Left renal pelvis (tissue), 4 donors: Measurements from ENCODE around the gene SPG7. TPM values are rescaled to one million over a fixed set of nuclear protein-coding genes. Genes with fewer than 3 reads are reported as not detected.
"Not testable (repeated sequence)": the region's sequence is repeated elsewhere in the genome, so short reads cannot be mapped to it uniquely, and the experiment has no call there.

Experiments used
- DNase-seq, 4 donors: peaks; one replicate each; pipeline ENCODE4 v3.0.0-alpha.2; 2013; ENCODE audit warnings: low read depth in 4 of 4, low spot score in 3 of 4
- polyA plus RNA-seq, 4 donors: library from polyadenylated mRNA; unstranded; fragments of 120-200 nt; gene quantifications; one replicate each; pipeline ENCODE4 v1.2.1, GENCODE V29; 2013; ENCODE audit not compliant: insufficient read length in 4 of 4

Gene SPG7
- polyA plus RNA-seq, 4 donors = 77.2 to 134 (median 90.2) TPM

DNA sequence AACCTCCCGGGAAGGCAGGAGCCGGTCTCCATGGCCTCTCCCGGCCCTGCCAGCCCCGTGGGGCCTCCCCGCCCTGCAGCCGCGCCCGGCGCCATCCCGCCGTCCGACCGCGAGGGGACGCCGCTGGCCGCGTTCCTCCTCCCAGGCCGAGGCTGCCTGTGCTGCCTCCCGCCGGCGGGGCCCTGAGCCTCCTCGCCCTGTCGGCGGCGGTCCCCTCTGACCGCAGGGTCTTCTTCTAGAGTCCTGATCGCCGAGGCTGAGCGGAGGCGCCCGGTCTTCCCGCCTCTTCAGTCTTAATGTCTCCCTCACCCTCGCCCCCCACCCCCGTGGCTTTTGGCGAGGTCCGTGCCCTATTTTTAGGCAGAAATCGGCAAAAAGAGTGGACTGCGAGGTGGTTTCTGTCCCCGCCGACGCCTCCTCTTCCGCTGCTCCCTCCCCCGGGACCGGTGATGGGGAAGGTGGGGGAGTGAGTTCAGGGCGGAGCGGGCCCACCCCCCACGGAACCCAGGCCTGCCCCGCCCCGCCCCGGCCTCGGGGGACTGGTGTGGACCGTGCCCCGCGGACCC is 66.6 kb downstream of the SPG7 start:
- DNase-seq = no peak

DNA sequence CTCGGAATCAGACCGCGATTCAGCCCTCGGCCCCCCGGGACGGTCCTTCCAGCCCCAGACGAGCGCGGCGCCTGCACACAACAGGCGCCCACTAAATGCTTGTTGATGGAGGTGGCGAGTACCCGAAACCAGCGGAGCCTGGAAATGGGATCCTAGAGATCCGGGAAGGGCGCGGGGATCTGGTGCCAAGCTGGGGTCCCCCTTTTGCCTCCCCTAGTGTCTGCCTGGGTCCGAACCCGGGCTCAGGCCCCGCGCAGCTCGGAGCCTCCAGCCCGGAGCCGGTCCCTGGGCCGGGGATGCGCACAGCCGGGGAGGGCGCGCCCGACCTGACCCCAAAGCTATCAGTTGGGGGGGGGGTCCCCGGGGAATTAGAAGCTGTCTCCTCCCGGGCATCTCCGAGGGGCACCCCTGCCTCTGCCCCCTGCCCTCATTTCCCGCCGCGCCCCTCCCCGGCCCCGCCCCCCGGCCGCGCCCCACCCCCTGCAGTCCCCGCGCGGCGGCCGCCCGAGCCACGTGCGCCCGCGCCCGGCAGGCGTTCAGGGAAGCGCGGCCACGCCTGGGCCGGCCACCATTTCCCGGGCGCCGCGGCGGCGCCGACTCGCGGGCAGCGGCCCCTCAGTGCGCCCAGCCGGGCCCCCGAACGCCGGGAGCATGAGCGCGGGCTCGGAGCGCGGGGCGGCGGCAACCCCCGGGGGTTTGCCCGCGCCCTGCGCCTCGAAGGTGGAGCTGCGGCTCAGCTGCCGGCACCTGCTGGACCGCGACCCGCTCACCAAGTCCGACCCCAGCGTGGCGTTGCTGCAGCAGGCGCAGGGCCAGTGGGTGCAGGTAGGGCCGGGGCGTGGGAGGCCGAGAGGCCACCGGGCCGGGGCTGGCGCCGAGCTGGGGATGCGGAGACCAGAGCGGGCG is 67.3 kb downstream of the SPG7 start, which contains the start of gene CPNE7:
CPNE7 (plus strand) TSS at position 512 of the 906 bp plus-strand sequence; CDS start at position 652, 140 bp downstream.
- DNase-seq = no peak

DNA sequence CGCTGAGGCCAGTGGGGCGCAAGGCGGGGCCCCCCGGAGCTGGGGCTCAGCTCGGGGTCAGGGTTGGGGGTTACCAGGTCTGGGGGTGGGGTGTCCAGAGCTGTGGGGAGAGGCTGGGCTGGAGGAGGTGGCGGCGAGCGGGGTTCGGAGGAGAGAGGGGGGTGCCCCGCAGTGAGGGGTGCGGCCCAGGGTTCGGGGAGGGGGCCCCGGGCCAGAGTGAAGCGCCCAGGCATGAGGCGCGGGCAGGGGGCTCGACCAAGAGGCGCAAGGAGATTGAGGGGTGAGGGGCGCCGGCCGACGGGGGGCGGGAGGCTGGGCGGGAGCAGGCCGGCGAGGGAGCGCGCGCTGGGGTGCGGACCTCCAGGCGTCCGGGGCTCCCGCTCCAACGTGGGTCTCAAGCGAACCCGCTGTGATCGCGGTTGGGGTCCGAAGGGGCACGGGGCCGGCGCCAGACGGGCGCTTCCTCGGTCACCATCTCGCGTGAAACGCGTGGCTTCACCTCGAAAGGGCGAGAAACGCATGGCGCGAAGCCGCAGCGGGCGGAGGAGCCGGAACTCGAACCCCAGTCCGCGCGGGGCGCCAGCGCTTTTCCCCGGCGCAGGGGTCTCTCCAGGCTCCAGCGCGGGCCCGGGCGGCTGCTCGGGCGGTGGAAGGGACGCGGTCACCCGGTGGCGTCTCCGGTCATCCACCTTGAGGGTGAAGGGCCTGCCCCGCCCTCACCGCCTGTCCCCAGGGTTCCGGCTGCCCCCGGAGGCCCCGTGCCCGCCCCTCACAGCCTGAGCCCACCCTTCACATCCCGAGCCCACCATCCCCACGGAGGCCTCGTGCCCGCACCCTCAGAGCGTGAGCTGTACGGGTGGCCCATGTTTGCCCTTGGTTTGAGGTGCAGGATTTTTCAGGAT is 68.2 kb downstream of the SPG7 start:
- DNase-seq = no peak

DNA sequence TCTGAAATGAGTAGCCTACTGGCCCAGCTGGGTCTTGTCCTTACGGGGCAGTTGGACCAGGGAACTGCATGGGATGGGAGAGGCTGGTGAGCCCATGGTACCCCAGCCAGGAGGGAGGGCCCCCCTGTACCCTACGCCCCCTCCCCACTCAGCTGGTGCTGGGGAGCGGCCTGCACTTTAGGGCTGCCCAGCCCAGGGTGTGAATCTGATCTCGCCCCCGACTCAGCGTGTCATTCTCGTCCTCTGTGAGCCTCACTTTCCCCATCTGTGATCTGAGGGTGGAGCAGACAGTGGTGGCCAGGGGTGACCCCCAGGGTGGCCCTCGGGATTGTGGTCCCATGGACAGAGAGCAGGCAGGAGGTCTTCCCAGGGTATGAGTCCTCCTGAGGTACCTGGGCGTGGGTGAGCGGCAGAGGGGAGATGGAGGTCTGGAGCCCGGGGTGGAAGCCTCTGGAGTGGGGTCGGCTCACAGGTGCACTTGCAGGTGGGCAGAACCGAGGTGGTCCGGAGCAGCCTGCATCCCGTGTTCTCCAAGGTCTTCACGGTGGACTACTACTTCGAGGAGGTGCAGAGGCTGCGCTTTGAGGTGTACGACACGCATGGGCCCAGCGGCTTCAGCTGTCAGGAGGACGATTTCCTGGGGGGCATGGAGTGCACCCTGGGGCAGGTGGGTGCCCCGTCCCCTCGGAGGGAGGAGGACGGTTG is 69.0 kb downstream of the SPG7 start:
- no peak for DNase-seq

DNA sequence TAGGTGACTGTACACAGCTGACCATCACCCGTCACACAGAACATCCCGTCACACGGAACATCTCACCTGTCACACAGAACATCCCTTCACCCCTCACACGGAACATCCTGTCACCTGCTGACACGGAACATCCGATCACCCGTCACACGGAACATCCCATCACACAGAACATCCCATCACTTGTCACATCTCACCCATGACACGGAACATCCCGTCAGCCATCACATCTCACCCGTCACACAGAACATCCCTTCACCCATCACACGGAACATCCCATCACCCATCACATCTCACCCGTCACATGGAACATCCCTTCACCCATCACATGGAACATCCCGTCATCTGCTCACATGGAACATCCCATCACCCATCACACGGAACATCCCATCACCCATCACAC is 71.1 kb downstream of the SPG7 start:
- DNase-seq = no peak

DNA sequence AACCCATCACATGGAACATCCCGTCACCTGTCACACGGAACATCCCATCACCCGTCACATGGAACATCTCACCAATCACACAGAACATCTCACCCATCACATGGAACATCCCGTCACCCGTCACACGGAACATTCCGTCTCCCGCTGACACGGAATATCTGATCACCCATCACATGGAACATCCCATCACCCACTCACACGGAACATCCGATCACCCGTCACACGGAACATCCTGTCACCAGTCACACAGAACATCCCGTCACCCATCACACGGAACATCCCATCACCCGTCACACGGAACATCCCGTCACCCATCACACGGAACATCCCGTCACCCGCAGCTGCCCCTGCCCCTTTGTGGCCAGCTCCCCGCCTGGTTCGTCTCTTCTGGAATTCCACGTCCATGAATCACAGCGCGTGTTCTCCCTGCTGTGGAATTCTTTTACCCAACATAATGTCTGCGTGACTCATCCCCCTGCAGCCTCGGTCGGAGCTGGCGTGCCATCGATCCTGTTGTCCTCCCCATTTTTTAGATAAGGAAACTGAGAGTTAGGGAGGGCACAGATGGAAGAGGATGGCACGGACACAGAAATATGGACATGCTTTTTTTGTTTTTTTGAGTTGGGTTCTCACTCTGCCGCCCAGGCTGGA is 73.0 kb downstream of the SPG7 start:
- DNase-seq = no peak

DNA sequence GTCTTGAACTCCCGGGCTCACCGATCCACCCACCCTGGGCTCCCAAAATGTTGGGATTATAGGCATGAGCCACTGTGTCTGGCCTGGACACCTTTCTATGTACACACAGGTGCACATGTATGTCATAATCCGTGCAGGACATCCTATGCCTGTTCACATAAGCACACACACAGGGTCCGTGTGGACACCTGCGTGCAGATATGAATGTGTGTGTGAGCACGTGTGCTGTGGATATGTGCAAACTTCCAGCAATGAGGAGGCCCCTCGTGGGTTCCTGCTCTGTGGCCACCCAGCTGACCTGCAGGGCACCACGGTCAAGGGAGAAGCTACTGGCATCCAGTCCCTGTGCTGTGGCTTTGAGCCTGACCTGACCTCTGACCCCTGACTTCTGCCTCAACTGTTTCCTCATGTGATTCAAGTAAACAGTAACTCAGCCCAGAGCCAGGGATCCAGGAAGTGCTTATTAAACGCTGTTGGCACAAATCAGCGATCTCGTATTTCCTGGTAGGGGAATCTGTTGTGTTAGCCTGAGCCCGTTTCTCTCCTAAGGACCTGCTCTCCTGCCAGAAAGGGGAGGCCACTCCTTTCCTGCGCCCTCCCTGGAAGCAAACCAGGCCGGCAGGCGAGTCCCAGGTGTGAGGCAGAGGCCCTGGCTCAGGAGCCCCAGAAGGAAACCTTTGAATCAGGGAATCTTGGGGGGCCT is 73.8 kb downstream of the SPG7 start:
- no peak for DNase-seq

DNA sequence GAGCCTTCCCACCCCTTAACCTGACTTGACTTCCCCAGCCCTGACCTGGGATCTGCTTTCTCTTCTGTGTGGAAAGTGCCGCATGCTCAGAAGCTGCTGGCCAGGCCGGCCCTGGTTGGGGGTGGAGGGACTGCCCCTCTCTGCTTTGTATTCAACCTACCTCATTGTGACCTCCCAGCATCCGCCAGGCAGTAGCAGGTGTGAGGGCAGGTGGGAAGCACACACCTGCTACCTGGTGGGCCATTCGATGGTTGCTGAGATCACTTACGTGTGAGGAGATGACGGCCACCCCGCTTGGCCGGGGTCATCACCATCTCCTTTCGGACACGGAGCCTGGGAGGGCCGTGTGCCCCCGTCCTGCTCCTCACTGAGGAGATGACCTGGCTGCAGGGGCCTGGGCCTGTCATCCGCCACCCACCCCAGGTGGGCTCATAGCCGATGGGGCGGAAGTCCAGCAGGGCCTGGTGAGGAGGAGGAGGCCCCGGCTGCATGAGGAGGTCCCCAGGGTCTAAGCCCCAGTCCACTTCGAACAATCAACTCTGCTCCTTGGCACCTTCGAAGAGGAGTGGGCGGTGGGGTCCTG is 74.5 kb downstream of the SPG7 start:
- DNase-seq = no peak

DNA sequence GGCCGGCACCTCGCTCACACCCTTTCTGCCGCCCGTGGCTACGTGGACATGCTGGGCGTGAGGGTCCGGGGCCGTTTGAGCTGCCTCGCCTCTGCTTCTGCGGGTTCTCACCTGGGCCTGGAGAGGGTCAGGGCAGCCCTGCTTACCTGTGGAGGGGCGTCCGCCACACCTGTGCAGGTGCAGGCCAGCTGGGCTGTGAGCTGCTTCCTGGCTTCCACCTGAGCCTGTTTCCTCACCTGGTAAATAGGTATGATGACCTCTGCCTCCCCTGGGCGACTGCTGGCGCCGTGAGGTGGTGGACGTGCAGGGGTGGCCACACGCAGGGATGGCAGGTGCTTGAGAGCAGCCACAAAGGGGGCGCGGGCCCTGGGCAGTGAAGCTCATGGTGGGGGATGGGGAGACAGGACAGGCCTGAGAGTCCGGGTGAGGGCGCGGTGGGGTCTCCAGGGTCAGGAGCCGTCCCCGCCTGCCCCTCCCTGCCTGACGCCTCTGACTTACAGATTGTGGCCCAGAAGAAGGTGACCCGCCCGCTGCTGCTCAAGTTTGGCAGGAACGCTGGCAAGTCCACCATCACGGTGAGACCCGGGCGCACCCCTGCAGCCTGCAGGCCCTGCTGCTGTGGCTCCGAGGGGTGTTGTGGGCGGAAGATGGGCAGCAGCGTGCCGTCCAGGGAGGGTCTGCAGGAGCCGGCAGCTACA is 75.1 kb downstream of the SPG7 start:
- DNase-seq = no peak

DNA sequence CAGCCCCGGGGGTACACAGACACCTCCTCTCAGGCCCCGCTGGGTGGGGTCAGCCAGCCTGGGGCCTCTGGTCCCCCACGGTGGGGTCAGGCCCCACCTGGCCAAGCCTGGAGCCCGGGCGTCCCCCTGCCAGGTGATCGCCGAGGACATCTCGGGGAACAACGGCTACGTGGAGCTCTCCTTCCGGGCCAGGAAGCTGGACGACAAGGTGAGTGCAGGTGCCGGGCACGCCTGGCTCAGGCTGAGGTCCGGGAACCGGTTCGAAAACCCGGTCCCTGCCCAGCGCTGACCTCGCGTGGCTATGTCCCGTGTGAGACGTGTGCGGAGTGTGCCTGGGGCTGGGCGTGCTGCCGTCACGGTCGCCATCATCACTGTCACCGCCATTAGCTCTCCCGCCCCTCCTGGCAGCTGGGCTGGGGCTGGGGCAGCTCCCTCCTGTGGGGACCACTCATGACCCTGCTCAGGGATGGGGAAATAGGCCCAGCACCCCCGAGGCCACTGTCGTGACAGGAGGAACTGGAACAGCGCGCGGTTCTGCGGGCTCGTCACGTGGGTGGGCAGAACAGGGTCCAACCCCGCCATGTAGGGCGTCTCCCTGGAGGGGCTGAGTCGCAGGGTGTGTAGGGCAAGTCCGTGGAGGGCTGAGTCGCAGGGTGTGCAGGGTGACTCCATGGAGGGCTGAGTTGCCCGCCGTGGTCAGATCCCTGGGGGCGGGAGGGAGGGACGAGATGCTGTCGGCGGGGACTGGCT is 75.9 kb downstream of the SPG7 start:
- no peak for DNase-seq

DNA sequence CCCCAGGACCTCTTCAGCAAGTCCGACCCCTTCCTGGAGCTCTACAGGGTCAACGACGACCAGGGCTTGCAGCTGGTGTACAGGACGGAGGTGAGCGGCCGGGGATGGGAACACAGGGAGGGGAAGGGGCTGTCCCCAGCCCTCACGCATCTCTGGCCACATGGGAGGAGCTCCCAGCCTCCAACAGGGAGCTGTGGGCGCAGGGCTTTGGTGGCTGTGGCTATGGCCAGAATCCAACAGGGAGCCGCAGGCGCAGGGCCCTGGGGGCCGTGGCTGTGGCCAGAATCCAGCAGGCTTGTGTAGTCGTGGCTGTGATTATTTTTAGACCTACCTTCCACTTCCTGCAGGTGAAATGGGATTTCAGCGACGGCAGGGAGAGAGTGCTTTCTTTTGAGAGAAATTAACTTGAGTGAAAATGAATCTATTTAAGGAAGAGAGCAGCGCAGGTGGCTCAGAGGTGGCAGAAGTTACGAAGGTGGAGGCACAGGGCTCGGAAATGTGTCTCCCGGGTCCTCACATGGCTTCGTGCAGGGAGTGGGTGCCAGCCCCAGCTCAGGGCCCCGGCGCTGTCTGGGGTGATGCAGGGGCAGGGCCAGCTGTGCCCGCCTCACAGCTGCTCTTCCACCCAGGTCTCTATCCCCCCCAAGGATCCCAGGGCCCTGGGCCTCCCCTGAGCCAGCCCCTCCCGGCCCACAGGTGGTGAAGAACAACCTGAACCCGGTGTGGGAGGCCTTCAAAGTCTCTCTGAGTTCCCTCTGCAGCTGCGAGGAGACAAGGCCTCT is 76.8 kb downstream of the SPG7 start:
- no peak for DNase-seq

DNA sequence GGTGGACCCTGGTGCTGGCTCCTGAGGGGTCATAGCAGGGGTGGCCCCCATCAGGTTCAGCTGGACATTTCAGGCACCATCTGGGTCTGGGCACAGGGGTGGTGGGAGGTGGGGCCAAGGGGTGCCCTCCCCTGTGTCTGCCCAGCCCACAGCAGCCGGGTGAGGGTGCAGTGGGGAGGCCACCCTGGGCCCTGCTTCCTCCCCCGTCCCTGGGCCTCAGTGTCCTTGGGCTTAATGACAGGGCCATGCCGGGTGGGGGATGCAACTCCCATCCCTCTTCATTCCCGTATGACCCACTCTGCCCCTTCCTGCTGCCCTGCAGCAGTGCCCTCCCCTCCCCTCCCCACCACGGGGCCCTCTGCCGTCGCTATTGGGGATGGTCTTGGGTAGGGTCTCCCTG is 78.0 kb downstream of the SPG7 start:
- DNase-seq = no peak

DNA sequence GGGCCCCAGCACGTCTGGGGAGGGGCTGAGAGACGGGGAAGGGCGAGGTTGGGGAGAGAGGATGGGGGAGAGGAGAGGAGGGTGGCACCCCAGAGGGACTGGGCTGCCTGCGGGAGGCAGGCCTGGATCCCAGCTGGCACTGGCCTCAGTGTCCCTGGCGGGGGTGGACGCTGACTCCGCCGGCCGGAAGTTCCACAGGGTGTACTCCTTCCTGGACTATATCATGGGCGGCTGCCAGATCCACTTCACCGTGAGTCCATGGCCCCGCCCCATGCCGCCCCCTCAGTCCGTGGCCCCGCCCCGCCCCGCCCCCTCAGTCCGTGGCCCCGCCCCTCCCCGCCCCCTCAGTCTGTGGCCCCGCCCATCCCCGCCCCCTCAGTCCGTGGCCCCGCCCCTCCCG is 78.7 kb downstream of the SPG7 start:
- no peak for DNase-seq

DNA sequence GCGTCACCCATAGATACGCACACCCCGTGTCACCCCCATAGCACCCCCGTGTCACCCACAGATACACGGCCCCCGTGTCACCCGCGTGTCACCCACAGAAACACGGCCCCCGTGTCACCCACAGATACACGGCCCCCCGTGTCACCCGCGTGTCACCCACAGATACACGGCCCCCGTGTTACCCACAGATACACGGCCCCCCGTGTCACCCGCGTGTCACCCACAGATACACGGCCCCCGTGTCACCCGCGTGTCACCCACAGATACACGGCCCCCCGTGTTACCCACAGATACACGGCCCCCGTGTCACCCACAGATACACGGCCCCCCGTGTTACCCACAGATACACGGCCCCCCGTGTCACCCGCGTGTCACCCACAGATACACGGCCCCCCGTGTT is 79.5 kb downstream of the SPG7 start:
- not testable (repeated sequence) for DNase-seq

DNA sequence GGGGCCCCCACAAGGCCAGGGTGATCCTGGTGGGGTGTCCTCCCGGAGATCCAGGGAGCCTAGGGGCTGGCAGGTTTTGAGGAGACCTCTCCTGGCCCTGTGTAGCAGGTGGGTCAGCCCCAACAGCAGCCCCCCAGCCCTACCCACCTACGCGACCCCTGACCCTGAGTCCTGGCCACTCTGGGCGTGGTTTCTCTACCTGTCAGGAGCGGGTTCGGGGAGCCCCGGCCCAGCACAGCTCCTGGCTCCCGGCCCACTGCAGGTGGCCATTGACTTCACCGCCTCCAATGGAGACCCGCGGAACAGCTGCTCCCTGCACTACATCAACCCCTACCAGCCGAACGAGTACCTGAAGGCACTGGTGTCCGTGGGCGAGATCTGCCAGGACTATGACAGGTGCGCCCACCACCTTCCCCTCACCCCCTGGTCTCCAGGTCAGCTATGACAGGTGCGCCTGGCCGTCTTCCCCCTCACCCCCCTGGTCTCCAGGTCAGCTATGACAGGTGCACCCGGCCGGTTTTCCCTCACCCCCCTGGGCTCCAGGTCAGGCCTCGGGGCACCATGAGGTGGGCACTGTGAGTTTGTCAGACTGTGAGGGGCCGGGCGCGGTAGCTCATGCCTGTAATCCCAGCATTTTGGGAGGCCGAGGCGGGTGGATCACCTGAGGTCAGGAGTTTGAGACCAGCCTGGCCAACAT is 80.4 kb downstream of the SPG7 start:
- DNase-seq = no peak

DNA sequence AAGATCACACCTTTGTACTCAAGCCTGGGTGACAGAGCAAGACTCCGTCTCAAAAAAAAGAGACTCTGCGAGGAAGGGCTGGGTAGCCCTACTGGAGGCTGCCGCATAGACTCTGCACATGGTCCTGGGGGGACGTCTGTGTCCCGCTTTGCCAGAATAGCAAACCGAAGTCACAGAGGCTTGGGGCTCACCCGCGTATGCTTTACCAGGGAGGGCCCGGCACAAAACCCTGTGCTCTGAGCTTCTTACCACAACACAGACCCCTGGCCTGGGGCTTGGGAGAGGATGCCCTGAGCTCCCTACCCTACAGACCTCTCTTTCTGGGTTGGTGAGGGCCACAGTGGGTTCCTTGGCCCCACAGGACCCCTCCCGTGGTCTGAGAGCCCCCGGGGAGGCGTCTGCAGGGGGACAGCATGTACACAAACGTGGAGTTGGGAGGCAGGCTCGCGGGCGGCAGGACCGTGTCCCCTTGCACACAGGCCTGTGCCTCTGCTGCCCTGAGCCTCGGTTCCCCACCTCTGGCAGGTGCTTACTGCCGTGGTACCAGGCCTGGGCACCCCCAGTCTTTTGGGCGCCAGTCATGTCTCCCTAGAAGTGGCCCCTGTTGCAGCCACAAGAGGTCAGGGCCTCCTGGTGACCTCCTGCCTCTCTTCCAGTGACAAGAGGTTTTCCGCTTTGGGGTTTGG is 81.2 kb downstream of the SPG7 start:
- no peak for DNase-seq
